Heart left ventricle (tissue), 16 donors: ENCODE results near the gene NSD2. TPM values are rescaled to one million over a fixed set of nuclear protein-coding genes. Genes with fewer than 3 reads are reported as not detected.

Experiments
- ATAC-seq, 4 donors: fragments of 200-7000 bp; cut with Tn5 transposase; one replicate each; pipeline ENCODE4 v1.9.1; 2020 to 2022; ENCODE audit warnings: moderate library complexity in 4 of 4, mild to moderate bottlenecking in 3 of 4, moderate number of reproducible peaks in 1 of 4
- DNase-seq, 5 donors: peaks; one replicate each; pipeline ENCODE4 v3.0.0-alpha.2; 2020
- H3K27ac ChIP-seq, 12 donors: fragments of 200-600 bp; sonication (generic) in 4 of 12; one replicate each; pipeline versions ENCODE4 v1.5.0 to v1.8.0; 2016 to 2022; ENCODE audit warnings: mild to moderate bottlenecking in 2 of 12
- H3K27me3 ChIP-seq, 9 donors: fragments of 200-600 bp; sonication (generic) in 2 of 9; one replicate each; pipeline versions ENCODE4 v1.5.1 to v1.8.0; 2016 to 2022; ENCODE audit warnings: mild to moderate bottlenecking in 3 of 9
- H3K36me3 ChIP-seq, 9 donors: fragments of 200-600 bp; sonication (generic) in 2 of 9; one replicate each; pipeline versions ENCODE4 v1.5.0 to v1.8.0; 2018 to 2022; ENCODE audit warnings: mild to moderate bottlenecking in 2 of 9
- H3K4me1 ChIP-seq, 12 donors: fragments of 200-600 bp; sonication (generic) in 4 of 12; one replicate each; pipeline versions ENCODE4 v1.5.0 to v1.8.0; 2016 to 2022; ENCODE audit warnings: mild to moderate bottlenecking in 3 of 12
- H3K4me3 ChIP-seq, 12 donors: fragments of 200-600 bp; sonication (generic) in 4 of 12; one replicate each; pipeline versions ENCODE4 v1.5.0 to v1.8.0; 2017 to 2022; ENCODE audit warnings: mild to moderate bottlenecking in 9 of 12, moderate library complexity in 4 of 12
- H3K9me3 ChIP-seq, 12 donors: fragments of 200-600 bp; sonication (generic) in 4 of 12; one replicate each; pipeline versions ENCODE4 v1.5.0 to v1.8.0; 2016 to 2022; ENCODE audit warnings: mild to moderate bottlenecking in 1 of 12
- POLR2A ChIP-seq, 2 donors: fragments of 450-650 bp; IDR thresholded peaks; one replicate each; pipeline ENCODE4 v1.6.1; 2017; ENCODE audit warnings: antibody characterized with exemption in 2 of 2, mild to moderate bottlenecking in 2 of 2, moderate library complexity in 2 of 2
- WGBS, 4 donors: extraction: QIAGEN DNeasy Blood & Tissue Kit in 2 of 4; methylation state at CpG; one replicate each; pipeline versions ENCODE4 v1.1.5 to v1.1.7; 2013 to 2018; 5-methylcytosine and 5-hydroxymethylcytosine counted together
- intact Hi-C, 10 donors: fragments of 100-400 bp; cut with DNase I; formaldehyde crosslinking; loops; one replicate each; pipeline versions ENCODE4 v1.11.1 to v1.14.2; 2022
- polyA plus RNA-seq, 2 donors: library from polyadenylated mRNA; stranded (reverse); fragments of 200-250 nt; gene quantifications; one replicate each; pipeline ENCODE4 v1.2.3, GENCODE V29; 2013
- total RNA-seq, 9 donors: library from RNA; depleted of rRNA in 2 of 9; stranded (reverse); fragments of >200 nt in 2 of 9; fragmentation: NEBNext Ultra II Directional in 3 of 9; extraction: Animal tissue kit (Norgen Biotek cat#: 25700) in 3 of 9; gene quantifications; one replicate each; pipeline versions ENCODE4 v1.1.0 to v1.2.4, GENCODE V29; 2016 to 2023
- TF ChIP-seq, protein P1 (sequence below), 12 donors: fragments of 200-600 bp; sonication (generic) in 4 of 12; IDR thresholded peaks; one replicate each; pipeline versions ENCODE4 v1.5.0 to v1.8.0; 2018 to 2022; ENCODE audit warnings: antibody characterized with exemption in 12 of 12, mild to moderate bottlenecking in 5 of 12
- donor health status: ischemic (EF 13 %, LVEDD 7.1; RV severe dilation, severe dysfunction).
- donor health status: healthy with polysubstance abuse.
- donor health status: DM: no; HTN: yes; CAD: no.
- donor health status: DM: no; HTN: no; CAD: no.
- donor health status: ischemic (EF 25% LVEDD 6.9; RV normal size, moderate dysfunction).
- donor health status: ischemic (EF 25% LVEDD 5.7; RV mildly dilated, moderate dysfunction).
- donor health status: healthy.
- donor health status: DM: yes; HTN: yes; CAD: no.
- donor health status: ischemic (EF 35%, LVEDD 5.7; RV mildly dilated, moderate dysfunction).
- donor health status: nonischemic (EF 11% LVEDD 7.7; RV severe dilation, severe dysfunction).
- donor health status: DM: yes; HTN: yes; CAD: no.
- donor health status: PGD.
- donor health status: ischemic (EF 29% LVEDD 5.4; RV normal size, mild dysfunction).
- donor health status: nonischemic (EF 23%, LVEDD 6.1; RV moderate dilation, normal function).

Gene NSD2
- total and polyA plus RNA-seq, 11 donors, result 11.4 to 63.3 (median 39.0) TPM

GRCh38 chr4:1978226-1978625 lies 107.0 kb downstream of the NSD2 start:
- no peaks in the 10 kb centered on the region for H3K9me3 ChIP-seq
- 93 to 98% (median 95%) methylated on average over 13 of the region's 13 CpGs for WGBS, 4 donors
- no peaks in the 10 kb centered on the region for H3K27me3 ChIP-seq
- H3K36me3 ChIP-seq, result peaks cover 0 to 96% (median 90%) of the 10 kb centered on the region in 9 donors
- H3K4me3 ChIP-seq, result no peak overlapping the region
- ATAC-seq (no peak), DNase-seq (no peak)
- H3K27ac ChIP-seq, result no peak overlapping the region
- TF ChIP-seq, protein P1, sequence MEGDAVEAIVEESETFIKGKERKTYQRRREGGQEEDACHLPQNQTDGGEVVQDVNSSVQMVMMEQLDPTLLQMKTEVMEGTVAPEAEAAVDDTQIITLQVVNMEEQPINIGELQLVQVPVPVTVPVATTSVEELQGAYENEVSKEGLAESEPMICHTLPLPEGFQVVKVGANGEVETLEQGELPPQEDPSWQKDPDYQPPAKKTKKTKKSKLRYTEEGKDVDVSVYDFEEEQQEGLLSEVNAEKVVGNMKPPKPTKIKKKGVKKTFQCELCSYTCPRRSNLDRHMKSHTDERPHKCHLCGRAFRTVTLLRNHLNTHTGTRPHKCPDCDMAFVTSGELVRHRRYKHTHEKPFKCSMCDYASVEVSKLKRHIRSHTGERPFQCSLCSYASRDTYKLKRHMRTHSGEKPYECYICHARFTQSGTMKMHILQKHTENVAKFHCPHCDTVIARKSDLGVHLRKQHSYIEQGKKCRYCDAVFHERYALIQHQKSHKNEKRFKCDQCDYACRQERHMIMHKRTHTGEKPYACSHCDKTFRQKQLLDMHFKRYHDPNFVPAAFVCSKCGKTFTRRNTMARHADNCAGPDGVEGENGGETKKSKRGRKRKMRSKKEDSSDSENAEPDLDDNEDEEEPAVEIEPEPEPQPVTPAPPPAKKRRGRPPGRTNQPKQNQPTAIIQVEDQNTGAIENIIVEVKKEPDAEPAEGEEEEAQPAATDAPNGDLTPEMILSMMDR (IDR thresholded peaks at IDR 0.05), result no peak
- no peak for TF ChIP-seq POLR2A (IDR thresholded peaks at IDR 0.05)
- intact Hi-C loops, result no loop called here
- peaks cover 0 to 5% (median 0%) of the 10 kb centered on the region in 12 donors for H3K4me1 ChIP-seq

DNA sequence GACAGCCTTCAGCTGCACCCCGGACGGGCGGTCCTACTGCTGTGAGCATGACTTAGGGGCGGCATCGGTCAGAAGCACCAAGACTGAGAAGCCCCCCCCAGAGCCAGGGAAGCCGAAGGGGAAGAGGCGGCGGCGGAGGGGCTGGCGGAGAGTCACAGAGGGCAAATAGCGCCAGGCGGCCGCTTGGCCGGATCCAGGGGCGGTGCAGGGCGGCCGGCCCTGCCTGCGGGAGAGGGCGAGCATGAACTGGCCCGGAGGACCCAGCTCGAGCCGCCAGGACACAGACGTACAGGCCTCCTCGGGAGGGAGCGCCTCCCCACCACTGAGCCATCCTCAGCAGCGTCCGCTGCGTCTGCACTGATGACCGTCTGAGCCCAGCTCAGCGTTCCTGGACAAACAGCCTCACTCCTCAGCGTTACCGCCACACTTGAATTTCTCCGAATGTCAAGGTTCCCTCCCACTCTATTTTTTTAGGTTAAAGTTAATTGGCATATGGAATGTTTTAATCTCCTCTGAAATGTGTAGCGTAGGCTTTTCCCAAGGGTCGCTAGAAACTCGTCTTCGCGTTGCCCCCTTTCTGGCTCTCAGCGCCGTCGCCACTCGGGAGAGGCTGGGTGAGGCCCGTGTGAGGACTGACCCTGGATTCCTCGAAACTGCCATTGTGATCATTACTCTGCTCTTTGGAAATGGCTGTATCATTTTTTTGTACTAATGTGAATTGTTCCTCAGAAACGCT lies 107.7 kb downstream of the NSD2 start:
- DNase-seq, result no peak

DNA sequence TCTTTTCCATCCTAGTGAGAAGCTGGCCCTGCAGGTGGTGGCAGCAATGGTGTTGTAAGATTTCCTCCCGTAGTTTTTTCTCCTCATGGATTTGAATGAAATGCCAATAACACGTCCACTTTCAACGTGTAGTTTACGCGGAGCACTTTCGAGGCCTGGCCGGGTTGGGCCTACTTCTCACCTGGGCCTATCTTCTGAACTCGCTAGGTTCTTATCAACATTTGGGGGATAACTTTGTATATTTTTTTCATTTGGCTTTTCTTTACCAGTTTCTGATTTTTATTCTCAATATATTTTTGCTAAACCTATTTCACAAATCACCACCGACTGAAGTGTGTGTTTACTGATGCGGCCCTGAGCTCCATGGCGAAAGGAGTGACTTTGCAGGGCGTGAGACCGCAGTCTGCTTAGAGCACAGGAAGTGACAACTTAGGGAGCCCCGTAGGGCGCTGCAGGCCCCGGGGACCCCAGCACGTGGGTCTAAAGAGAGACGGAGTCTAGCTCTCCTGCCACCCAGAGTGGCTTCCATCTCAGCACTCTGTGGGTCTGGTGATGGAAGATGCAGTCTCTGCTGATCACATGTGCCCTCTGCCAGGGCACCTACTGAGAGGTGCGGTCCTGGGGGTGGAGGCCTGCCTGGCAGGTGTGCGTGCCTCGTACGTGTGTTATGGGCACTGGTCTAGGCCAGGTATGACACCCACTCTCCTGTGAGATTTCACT lies 108.4 kb downstream of the NSD2 start:
- DNase-seq, result no peak
- no peak overlapping the region for H3K27ac ChIP-seq
- WGBS, 4 donors, result 86 to 91% (median 90%) methylated on average over 22 of the region's 22 CpGs
- intact Hi-C loops, result no loop called here
- no peak overlapping the region for H3K4me3 ChIP-seq
- peaks cover 0 to 100% (median 96%) of the 10 kb centered on the region in 9 donors for H3K36me3 ChIP-seq
- H3K27me3 ChIP-seq, result no peaks in the 10 kb centered on the region
- no peaks in the 10 kb centered on the region for H3K9me3 ChIP-seq
- peaks cover 0 to 14% (median 6%) of the 10 kb centered on the region in 12 donors for H3K4me1 ChIP-seq
- ATAC-seq, result no peak
- TF ChIP-seq POLR2A (IDR thresholded peaks at IDR 0.05), result no peak
- TF ChIP-seq, protein P1 (IDR thresholded peaks at IDR 0.05), result no peak

More for the DNA sequence above, 107.7 kb downstream of the NSD2 start:
- no peak overlapping the region for H3K27ac ChIP-seq
- no peak for ATAC-seq
- TF ChIP-seq, protein P1 (IDR thresholded peaks at IDR 0.05), result no peak
- TF ChIP-seq POLR2A (IDR thresholded peaks at IDR 0.05), result no peak
- H3K9me3 ChIP-seq, result no peaks in the 10 kb centered on the region
- H3K27me3 ChIP-seq, result no peaks in the 10 kb centered on the region
- peaks cover 0 to 100% (median 95%) of the 10 kb centered on the region in 9 donors for H3K36me3 ChIP-seq
- intact Hi-C loops, result no loop called here
- H3K4me1 ChIP-seq, result peaks cover 0 to 7% (median 0%) of the 10 kb centered on the region in 12 donors
- WGBS, 4 donors, result 93 to 95% (median 94%) methylated on average over 45 of the region's 45 CpGs
- H3K4me3 ChIP-seq, result no peak overlapping the region

GRCh38 chr4:1980561-1981041 lies 109.4 kb downstream of the NSD2 start:
- no peak for DNase-seq
- no peak for ATAC-seq
- TF ChIP-seq POLR2A (IDR thresholded peaks at IDR 0.05), result no peak
- TF ChIP-seq, protein P1 (IDR thresholded peaks at IDR 0.05), result no peak
- intact Hi-C loops, result no loop called here
- Histone ChIP-seq H3K9me3 (no peaks in the 10 kb centered on the region), H3K4me1 (peaks cover 0 to 14% (median 7%) of the 10 kb centered on the region in 12 donors), H3K27me3 (no peaks in the 10 kb centered on the region), H3K27ac (no peak overlapping the region), H3K4me3 (no peak overlapping the region), H3K36me3 (peaks cover 0 to 100% (median 96%) of the 10 kb centered on the region in 9 donors)
- WGBS, 4 donors, result 92 to 97% (median 94%) methylated on average over 16 of the region's 16 CpGs
